Sigmoid colon (tissue), 7 donors: ENCODE measurements around the gene CROCC. TPM values are rescaled to one million over a fixed set of nuclear protein-coding genes. Genes with fewer than 3 reads are reported as not detected.

Source experiments
- DNase-seq: peaks from one replicate; pipeline ENCODE4 v3.0.0-alpha.2; 2019
- H3K27ac ChIP-seq, 4 donors: fragments of 200-600 bp; sonication (generic); one replicate each; pipeline ENCODE4 v1.5.1; 2016 to 2019; ENCODE audit warnings: mild to moderate bottlenecking in 1 of 4
- H3K27me3 ChIP-seq, 3 donors: fragments of 200-600 bp; sonication (generic); one replicate each; pipeline ENCODE4 v1.5.1; 2019; ENCODE audit warnings: mild to moderate bottlenecking in 1 of 3
- H3K36me3 ChIP-seq, 4 donors: fragments of 200-600 bp; sonication (generic); one replicate each; pipeline ENCODE4 v1.5.1; 2016 to 2019
- H3K4me1 ChIP-seq, 4 donors: fragments of 200-600 bp; sonication (generic); one replicate each; pipeline ENCODE4 v1.5.1; 2017 to 2019
- H3K4me3 ChIP-seq, 4 donors: fragments of 200-600 bp; sonication (generic); one replicate each; pipeline ENCODE4 v1.5.1; 2017 to 2019; ENCODE audit warnings: mild to moderate bottlenecking in 2 of 4, moderate library complexity in 1 of 4
- H3K9me3 ChIP-seq, 4 donors: fragments of 200-600 bp in 3 of 4; sonication (generic) in 3 of 4; one replicate each; pipeline versions ENCODE4 v1.5.1 to v1.6.1; 2013 to 2019
- EP300 ChIP-seq, 4 donors: sonication (generic); formaldehyde crosslinking; IDR thresholded peaks; one replicate each; pipeline ENCODE4 v1.6.1; 2017; ENCODE audit warnings: antibody characterized with exemption in 4 of 4
- POLR2A ChIP-seq, 2 donors: fragments of 450-650 bp; IDR thresholded peaks; one replicate each; pipeline ENCODE4 v1.6.1; 2016; ENCODE audit warnings: antibody characterized with exemption in 2 of 2, mild to moderate bottlenecking in 2 of 2, moderate library complexity in 2 of 2
- POLR2AphosphoS5 ChIP-seq, 4 donors: sonication (generic); formaldehyde crosslinking; IDR thresholded peaks; one replicate each; pipeline ENCODE4 v1.6.1; 2017; ENCODE audit warnings: antibody characterized with exemption in 4 of 4
- WGBS, 2 donors: extraction: QIAGEN DNeasy Blood & Tissue Kit; methylation state at CpG; one replicate each; pipeline ENCODE4 v1.1.7; 2013; 5-methylcytosine and 5-hydroxymethylcytosine counted together
- intact Hi-C: fragments of 100-400 bp; cut with DNase I; formaldehyde crosslinking; loops from one replicate; pipeline ENCODE4 v1.15.1; 2023
- polyA plus RNA-seq, 3 donors: library from polyadenylated mRNA; stranded (reverse); fragments of 200-250 nt; gene quantifications; one replicate each; pipeline ENCODE4 v1.2.3, GENCODE V29; 2013
- total RNA-seq, 4 donors: library from RNA; depleted of rRNA; stranded (reverse); fragments of >200 nt; gene quantifications; one replicate each; pipeline ENCODE4 v1.1.0, GENCODE V29; 2016
- TF ChIP-seq, protein P1 (sequence below), 4 experiments: fragments of 450-650 bp in 3 of 4; fragments of 200-600 bp in 1 of 4; IDR thresholded peaks; one replicate each; pipeline ENCODE4 v1.5.1; 2016 to 2019; ENCODE audit warnings: antibody characterized with exemption in 4 of 4, mild to moderate bottlenecking in 3 of 4, moderate library complexity in 2 of 4
- donor health status: healthy with polysubstance abuse.
- donor health status: Bipolar disorder and iron deficiency.
- donor health status: healthy.

Gene CROCC
- total and polyA plus RNA-seq, 7 donors, result 3.5 to 25.5 (median 16.5) TPM

DNA sequence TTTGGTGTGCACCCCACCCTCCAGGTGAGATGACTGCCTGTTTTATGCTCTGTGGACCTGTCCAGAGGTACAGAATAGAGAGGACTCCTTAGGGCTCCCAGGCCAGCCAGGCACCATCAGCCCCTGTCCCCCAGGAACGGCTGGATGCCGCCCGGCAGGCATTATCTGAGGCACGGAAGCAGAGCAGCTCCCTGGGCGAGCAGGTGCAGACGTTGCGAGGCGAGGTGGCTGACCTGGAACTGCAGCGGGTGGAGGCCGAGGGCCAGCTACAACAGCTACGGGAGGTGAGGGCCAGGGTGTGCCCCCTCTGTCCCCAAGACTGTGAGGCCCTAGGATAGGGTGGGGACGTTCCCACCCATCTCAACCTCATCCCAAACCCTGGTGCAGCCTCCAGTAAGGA lies 47.9 kb downstream of the CROCC start:
- H3K27ac ChIP-seq, result no peak overlapping the region
- DNase-seq, result no peak
- peaks cover 0 to 32% (median 10%) of the 10 kb centered on the region in 4 donors for H3K36me3 ChIP-seq
- H3K4me3 ChIP-seq, result no peak overlapping the region
- WGBS, 2 donors, result 88 to 94% methylated on average over 12 of the region's 12 CpGs
- TF ChIP-seq POLR2A (IDR thresholded peaks at IDR 0.05), result no peak
- TF ChIP-seq POLR2AphosphoS5 (IDR thresholded peaks at IDR 0.05), result no peak
- TF ChIP-seq EP300 (IDR thresholded peaks at IDR 0.05), result no peak
- TF ChIP-seq, protein P1, sequence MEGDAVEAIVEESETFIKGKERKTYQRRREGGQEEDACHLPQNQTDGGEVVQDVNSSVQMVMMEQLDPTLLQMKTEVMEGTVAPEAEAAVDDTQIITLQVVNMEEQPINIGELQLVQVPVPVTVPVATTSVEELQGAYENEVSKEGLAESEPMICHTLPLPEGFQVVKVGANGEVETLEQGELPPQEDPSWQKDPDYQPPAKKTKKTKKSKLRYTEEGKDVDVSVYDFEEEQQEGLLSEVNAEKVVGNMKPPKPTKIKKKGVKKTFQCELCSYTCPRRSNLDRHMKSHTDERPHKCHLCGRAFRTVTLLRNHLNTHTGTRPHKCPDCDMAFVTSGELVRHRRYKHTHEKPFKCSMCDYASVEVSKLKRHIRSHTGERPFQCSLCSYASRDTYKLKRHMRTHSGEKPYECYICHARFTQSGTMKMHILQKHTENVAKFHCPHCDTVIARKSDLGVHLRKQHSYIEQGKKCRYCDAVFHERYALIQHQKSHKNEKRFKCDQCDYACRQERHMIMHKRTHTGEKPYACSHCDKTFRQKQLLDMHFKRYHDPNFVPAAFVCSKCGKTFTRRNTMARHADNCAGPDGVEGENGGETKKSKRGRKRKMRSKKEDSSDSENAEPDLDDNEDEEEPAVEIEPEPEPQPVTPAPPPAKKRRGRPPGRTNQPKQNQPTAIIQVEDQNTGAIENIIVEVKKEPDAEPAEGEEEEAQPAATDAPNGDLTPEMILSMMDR (IDR thresholded peaks at IDR 0.05), result no peak
- intact Hi-C loops, result no loop called here
- H3K4me1 ChIP-seq, result peaks cover 0 to 45% (median 16%) of the 10 kb centered on the region in 4 donors
- no peaks in the 10 kb centered on the region for H3K27me3 ChIP-seq
- H3K9me3 ChIP-seq, result no peaks in the 10 kb centered on the region

GRCh38 chr1:16970132-16970910 lies 48.6 kb downstream of the CROCC start:
- Histone ChIP-seq H3K36me3 (peaks cover 0 to 31% (median 10%) of the 10 kb centered on the region in 4 donors), H3K9me3 (no peaks in the 10 kb centered on the region), H3K4me1 (peaks cover 0 to 41% (median 17%) of the 10 kb centered on the region in 4 donors), H3K27ac (no peak overlapping the region), H3K27me3 (no peaks in the 10 kb centered on the region), H3K4me3 (no peak overlapping the region)
- intact Hi-C loops, result no loop called here
- no peak for TF ChIP-seq EP300 (IDR thresholded peaks at IDR 0.05)
- TF ChIP-seq, protein P1 (IDR thresholded peaks at IDR 0.05), result no peak
- DNase-seq, result no peak
- WGBS, 2 donors, result 94 to 96% methylated on average over 28 of the region's 28 CpGs

DNA sequence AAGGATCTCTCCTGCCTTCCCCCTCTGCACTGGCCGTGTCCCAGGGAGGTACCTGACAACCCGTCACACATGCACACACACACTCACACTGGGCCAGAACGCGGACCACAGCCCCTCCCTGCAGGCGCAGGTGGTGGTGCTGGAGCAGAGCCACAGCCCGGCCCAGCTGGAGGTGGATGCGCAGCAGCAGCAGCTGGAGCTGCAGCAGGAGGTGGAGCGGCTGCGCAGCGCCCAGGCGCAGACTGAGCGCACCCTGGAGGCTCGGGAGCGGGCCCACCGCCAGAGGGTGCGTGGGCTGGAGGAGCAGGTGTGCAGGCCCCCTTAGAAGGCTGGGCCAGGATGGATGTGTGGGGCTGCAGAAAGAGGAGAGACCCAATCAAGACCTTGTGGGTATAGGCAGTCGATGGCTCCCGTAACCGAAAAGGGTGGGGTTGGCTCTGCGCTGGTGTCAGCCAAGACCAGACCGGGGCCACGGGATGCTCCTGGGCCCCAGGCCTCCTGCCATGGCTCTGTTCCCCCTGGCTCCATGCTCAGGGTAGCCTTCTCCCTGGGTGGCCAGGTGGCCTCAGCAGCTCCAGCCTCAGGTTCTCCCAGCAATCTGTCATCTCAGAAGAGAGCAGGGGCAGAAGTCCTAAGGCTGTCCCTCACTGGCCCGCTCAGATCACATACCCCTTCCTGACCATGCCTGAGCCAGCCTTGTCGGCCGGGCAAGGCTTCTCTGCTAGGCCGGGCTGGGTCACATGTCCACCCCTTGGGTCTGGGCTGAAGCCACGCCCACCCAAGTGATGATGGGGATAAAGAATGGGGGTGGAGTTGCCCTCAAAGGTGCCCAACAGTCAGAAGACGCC lies 49.8 kb downstream of the CROCC start:
- no peak for DNase-seq
- intact Hi-C loops, result no loop called here
- H3K36me3 ChIP-seq, result peaks cover 0 to 19% (median under 1%) of the 10 kb centered on the region in 4 donors
- no peak overlapping the region for H3K4me3 ChIP-seq
- peaks cover 0 to 29% (median 17%) of the 10 kb centered on the region in 4 donors for H3K4me1 ChIP-seq
- H3K9me3 ChIP-seq, result no peaks in the 10 kb centered on the region
- H3K27ac ChIP-seq, result peak overlapping the region in 2 of 4 donors; percentile 38 to 54
- no peaks in the 10 kb centered on the region for H3K27me3 ChIP-seq
- no peak for TF ChIP-seq POLR2AphosphoS5 (IDR thresholded peaks at IDR 0.05)
- TF ChIP-seq, protein P1 (IDR thresholded peaks at IDR 0.05), result no peak
- no peak for TF ChIP-seq POLR2A (IDR thresholded peaks at IDR 0.05)
- TF ChIP-seq EP300 (IDR thresholded peaks at IDR 0.05), result no peak
- WGBS, 2 donors, result 61 to 80% methylated on average over 28 of the region's 28 CpGs

DNA sequence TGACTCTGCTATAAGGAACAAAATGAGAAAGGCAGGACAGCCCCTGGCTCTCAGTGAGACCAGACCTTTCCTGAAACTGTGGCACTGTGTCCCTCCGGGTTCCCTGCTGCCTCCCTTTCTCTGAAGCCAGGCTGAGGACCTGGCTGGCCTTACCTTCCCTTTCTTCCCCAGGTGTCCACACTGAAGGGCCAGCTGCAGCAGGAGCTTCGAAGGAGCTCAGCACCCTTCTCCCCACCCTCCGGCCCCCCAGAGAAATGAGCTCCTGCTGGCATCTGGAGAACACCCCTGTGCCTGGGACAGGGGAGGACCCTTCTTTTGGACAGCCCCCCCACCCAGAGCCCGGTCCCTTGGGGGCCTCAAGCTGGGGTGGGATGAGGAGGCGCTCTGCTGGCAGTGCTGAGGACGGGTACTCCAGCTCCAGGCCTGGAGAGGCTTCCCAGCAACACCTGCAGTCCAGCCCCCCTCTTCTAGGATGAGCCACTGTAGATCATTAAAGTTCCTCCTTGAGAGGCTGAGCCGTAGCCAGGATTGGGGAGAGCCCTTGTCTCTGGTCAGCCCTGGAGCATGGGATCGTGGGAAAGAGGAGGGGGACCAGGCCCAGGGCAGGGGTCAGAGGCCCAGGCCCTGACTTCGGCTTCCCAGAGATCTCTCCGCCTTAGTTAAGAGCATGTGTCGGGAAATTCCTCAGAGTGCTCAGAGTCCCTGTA lies 50.6 kb downstream of the CROCC start:
- no peaks in the 10 kb centered on the region for H3K27me3 ChIP-seq
- intact Hi-C loops, result no loop called here
- no peak for DNase-seq
- H3K27ac ChIP-seq, result peak overlapping the region in 2 of 4 donors; percentile 38 to 54
- H3K36me3 ChIP-seq, result peaks cover 0 to 19% (median 0%) of the 10 kb centered on the region in 4 donors
- peaks cover 0 to 22% (median 9%) of the 10 kb centered on the region in 4 donors for H3K4me1 ChIP-seq
- no peaks in the 10 kb centered on the region for H3K9me3 ChIP-seq
- TF ChIP-seq POLR2A (IDR thresholded peaks at IDR 0.05), result no peak
- TF ChIP-seq, protein P1 (IDR thresholded peaks at IDR 0.05), result no peak
- TF ChIP-seq EP300 (IDR thresholded peaks at IDR 0.05), result no peak
- no peak for TF ChIP-seq POLR2AphosphoS5 (IDR thresholded peaks at IDR 0.05)
- 84 to 86% methylated on average over 11 of the region's 11 CpGs for WGBS, 2 donors
- H3K4me3 ChIP-seq, result no peak overlapping the region
